CD14-positive monocyte (primary cell): ENCODE results near the gene HSD17B4. TPM values are rescaled to one million over a fixed set of nuclear protein-coding genes. Genes with fewer than 3 reads are reported as not detected.
A peak's percentile ranks its signal among the peaks of the same experiment; 100 is the strongest.

Experiments used
- DNase-seq, 3 donors: peaks; one replicate each; pipeline ENCODE4 v3.0.0-alpha.2; 2011 to 2022
- H2AFZ ChIP-seq: 2 replicates; pipeline ENCODE4 v1.6.0; 2012; ENCODE audit warnings: mild to moderate bottlenecking, low read depth, low read length, inconsistent platforms; ENCODE audit not compliant: insufficient read depth, poor library complexity, severe bottlenecking
- H3K27ac ChIP-seq, 2 donors: 1 replicate in 1 of 2; 2 replicates in 1 of 2; pipeline ENCODE4 v1.5.1; 2012 to 2013; ENCODE audit warnings: low read length in 2 of 2, control low read depth in 1 of 2, inconsistent platforms in 1 of 2, low read depth in 1 of 2, mild to moderate bottlenecking in 1 of 2
- H3K27me3 ChIP-seq, 2 donors: one replicate each; pipeline versions ENCODE4 v1.6.0 to v1.6.1; 2011 to 2013; ENCODE audit warnings: low read length in 2 of 2; ENCODE audit not compliant: control insufficient read depth in 2 of 2, insufficient read depth in 2 of 2
- H3K36me3 ChIP-seq, 2 donors: replicated peaks in 1 of 2; 1 replicate in 1 of 2; 2 replicates in 1 of 2; pipeline versions ENCODE4 v1.5.1 to v1.6.1; 2012 to 2013; ENCODE audit warnings: low read length in 2 of 2, control low read depth in 1 of 2, inconsistent platforms in 1 of 2, mild to moderate bottlenecking in 1 of 2; ENCODE audit not compliant: insufficient read depth in 2 of 2, control insufficient read depth in 1 of 2
- H3K4me1 ChIP-seq, 2 donors: 1 replicate in 1 of 2; 2 replicates in 1 of 2; pipeline versions ENCODE4 v1.5.1 to v1.6.1; 2012 to 2013; ENCODE audit warnings: low read length in 2 of 2, control low read depth in 1 of 2, inconsistent platforms in 1 of 2, mild to moderate bottlenecking in 1 of 2, moderate library complexity in 1 of 2; ENCODE audit not compliant: insufficient read depth in 2 of 2, control insufficient read depth in 1 of 2
- H3K4me2 ChIP-seq: replicated peaks from 2 replicates; pipeline ENCODE3; 2012; ENCODE audit warnings: low read length, moderate library complexity, mild to moderate bottlenecking; ENCODE audit not compliant: poor library complexity, severe bottlenecking; ENCODE audit errors: extremely low read depth
- H3K4me3 ChIP-seq, 3 experiments: fragments of 200-600 bp in 1 of 3; sonication (generic) in 1 of 3; replicated peaks in 1 of 3; 1 replicate in 2 of 3; 2 replicates in 1 of 3; pipeline ENCODE4 v1.5.1; 2011 to 2013; ENCODE audit warnings: low read length in 3 of 3, mild to moderate bottlenecking in 3 of 3, control low read depth in 2 of 3, low read depth in 2 of 3, inconsistent platforms in 1 of 3, moderate library complexity in 1 of 3
- H3K79me2 ChIP-seq: 2 replicates; pipeline ENCODE4 v1.6.0; 2012; ENCODE audit warnings: mild to moderate bottlenecking, control low read depth, inconsistent platforms, low read length, moderate library complexity; ENCODE audit not compliant: insufficient read depth
- H3K9ac ChIP-seq: 2 replicates; pipeline ENCODE4 v1.6.0; 2017; ENCODE audit warnings: low read length, mild to moderate bottlenecking; ENCODE audit not compliant: insufficient read depth, poor library complexity, severe bottlenecking
- H3K9me3 ChIP-seq, 2 donors: replicated peaks in 1 of 2; 1 replicate in 1 of 2; 2 replicates in 1 of 2; pipeline versions ENCODE4 v1.5.1 to v1.6.1; 2012 to 2013; ENCODE audit warnings: low read length in 2 of 2, control low read depth in 1 of 2; ENCODE audit not compliant: control insufficient read depth in 1 of 2, insufficient read depth in 1 of 2
- H4K20me1 ChIP-seq: 2 replicates; pipeline ENCODE4 v1.6.0; 2012; ENCODE audit warnings: mild to moderate bottlenecking, low read length, control low read depth, moderate library complexity; ENCODE audit not compliant: insufficient read depth
- H3K27ac Mint-ChIP-seq, 7 donors: one replicate each; pipeline ENCODE4 v1.8.0; 2020; ENCODE audit warnings: mild to moderate bottlenecking in 7 of 7, mixed read lengths in 7 of 7, moderate library complexity in 6 of 7, inconsistent platforms in 2 of 7
- H3K27me3 Mint-ChIP-seq, 3 donors: one replicate each; pipeline ENCODE4 v1.8.0; 2021 to 2022; ENCODE audit warnings: low read depth in 3 of 3, mild to moderate bottlenecking in 3 of 3, mixed read lengths in 3 of 3, moderate library complexity in 3 of 3, inconsistent platforms in 1 of 3
- H3K36me3 Mint-ChIP-seq, 2 donors: one replicate each; pipeline ENCODE4 v1.8.0; 2020; ENCODE audit warnings: mixed read lengths in 2 of 2, inconsistent platforms in 1 of 2, mild to moderate bottlenecking in 1 of 2
- H3K4me1 Mint-ChIP-seq: one replicate; pipeline ENCODE4 v1.8.0; 2020; ENCODE audit warnings: mild to moderate bottlenecking, mixed read lengths
- H3K4me3 Mint-ChIP-seq, 2 donors: one replicate each; pipeline ENCODE4 v1.8.0; 2020; ENCODE audit warnings: mild to moderate bottlenecking in 2 of 2, mixed read lengths in 2 of 2, moderate library complexity in 1 of 2
- H3K9me3 Mint-ChIP-seq, 7 donors: one replicate each; pipeline ENCODE4 v1.8.0; 2020 to 2022; ENCODE audit warnings: mixed read lengths in 7 of 7, mild to moderate bottlenecking in 6 of 7, moderate library complexity in 6 of 7, inconsistent platforms in 2 of 7
- CTCF ChIP-seq: fragments of 200-600 bp; IDR thresholded peaks from one replicate; pipeline ENCODE4 v1.8.0; 2022; ENCODE audit warnings: antibody characterized with exemption, mild to moderate bottlenecking
- WGBS: methylation state at CpG from one replicate; pipeline ENCODE4 v1.1.5; 2013; ENCODE audit warnings: missing lambda C conversion rate; ENCODE audit not compliant: insufficient coverage; 5-methylcytosine and 5-hydroxymethylcytosine counted together
- intact Hi-C, 2 donors: fragments of 100-400 bp; cut with micrococcal nuclease; formaldehyde crosslinking; loops; one replicate each; pipeline versions ENCODE4 v1.15.0 to v1.15.1; 2023
- polyA minus RNA-seq: library from RNA; depleted of rRNA, polyadenylated mRNA; stranded (reverse); fragments of >200 nt; gene quantifications from 2 replicates; pipeline ENCODE4 v1.2.3, GENCODE V29; 2012
- polyA plus RNA-seq, 3 donors: library from polyadenylated mRNA; depleted of rRNA in 1 of 3; unstranded in 2 of 3; stranded (reverse) in 1 of 3; fragments of 300-500 nt in 2 of 3; fragments of >200 nt in 1 of 3; fragmentation: Illumina TruSeq in 2 of 3; gene quantifications; 1 replicate in 2 of 3; 2 replicates in 1 of 3; pipeline ENCODE4 v1.2.3, GENCODE V29; 2012 to 2021
- total RNA-seq, 12 experiments: library from RNA in 1 of 12; stranded (reverse) in 1 of 12; fragments of 120-200 nt in 1 of 12; gene quantifications; one replicate each; pipeline ENCODE4 v1.2.4 and lab custom pipeline; 2013 to 2026; ENCODE audit warnings: mixed read lengths in 6 of 12, inconsistent platforms in 1 of 12

The HSD17B4 gene, protein sequence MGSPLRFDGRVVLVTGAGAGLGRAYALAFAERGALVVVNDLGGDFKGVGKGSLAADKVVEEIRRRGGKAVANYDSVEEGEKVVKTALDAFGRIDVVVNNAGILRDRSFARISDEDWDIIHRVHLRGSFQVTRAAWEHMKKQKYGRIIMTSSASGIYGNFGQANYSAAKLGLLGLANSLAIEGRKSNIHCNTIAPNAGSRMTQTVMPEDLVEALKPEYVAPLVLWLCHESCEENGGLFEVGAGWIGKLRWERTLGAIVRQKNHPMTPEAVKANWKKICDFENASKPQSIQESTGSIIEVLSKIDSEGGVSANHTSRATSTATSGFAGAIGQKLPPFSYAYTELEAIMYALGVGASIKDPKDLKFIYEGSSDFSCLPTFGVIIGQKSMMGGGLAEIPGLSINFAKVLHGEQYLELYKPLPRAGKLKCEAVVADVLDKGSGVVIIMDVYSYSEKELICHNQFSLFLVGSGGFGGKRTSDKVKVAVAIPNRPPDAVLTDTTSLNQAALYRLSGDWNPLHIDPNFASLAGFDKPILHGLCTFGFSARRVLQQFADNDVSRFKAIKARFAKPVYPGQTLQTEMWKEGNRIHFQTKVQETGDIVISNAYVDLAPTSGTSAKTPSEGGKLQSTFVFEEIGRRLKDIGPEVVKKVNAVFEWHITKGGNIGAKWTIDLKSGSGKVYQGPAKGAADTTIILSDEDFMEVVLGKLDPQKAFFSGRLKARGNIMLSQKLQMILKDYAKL
- total RNA-seq (2013) = 166 TPM
- polyA plus RNA-seq (100 to 1,000 TPM in 2 of 3 donors, 10 to 100 TPM in 1; 78.2 to 167 (median 158) TPM), polyA minus RNA-seq (54.7 and 87.0 TPM in 2 replicates), total RNA-seq (lab: John Stamatoyannopoulos, UW) (17.7 to 108 (median 65.5) reads per million in 11 experiments)

DNA sequence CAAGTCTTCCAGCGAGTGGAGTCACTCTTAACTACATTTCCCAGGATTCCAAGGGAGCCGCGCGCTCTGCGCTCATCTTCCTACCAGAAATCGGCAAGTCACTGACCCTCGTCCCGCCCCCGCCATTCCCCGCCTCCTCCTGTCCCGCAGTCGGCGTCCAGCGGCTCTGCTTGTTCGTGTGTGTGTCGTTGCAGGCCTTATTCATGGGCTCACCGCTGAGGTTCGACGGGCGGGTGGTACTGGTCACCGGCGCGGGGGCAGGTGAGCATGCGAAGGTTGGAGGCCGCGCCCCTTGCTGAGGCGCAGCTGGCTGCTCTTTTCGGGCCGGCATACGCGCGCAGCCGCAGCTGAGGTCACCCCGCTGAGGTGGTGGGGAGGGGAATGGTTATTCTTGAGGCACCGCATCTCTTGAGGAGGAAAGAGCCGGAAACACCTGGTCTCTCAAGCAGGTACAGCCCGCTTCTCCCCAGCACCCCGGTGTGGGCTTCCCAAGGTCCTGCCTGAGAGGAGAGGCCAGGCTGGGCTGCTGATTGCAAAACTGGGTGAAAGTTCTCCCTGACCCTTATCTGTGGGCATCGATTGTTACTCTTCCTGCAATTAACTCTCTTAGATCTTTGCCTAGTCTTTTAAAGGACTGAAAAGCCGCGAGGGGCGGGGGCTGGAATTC, at the start of gene HSD17B4:
TSS of gene HSD17B4 (plus strand) at position 125 of the 667 bp plus-strand sequence. CDS start at position 204, 79 bp downstream.
- Mint-ChIP-seq H3K27ac (peak within 1 kb of the TSS; percentile 88 to 96 (median 92)), H3K36me3 (peaks cover 14 to 19% of the 10 kb centered on the region in 2 donors), H3K9me3 (peaks cover 3 to 20% (median 11%) of the 10 kb centered on the region in 7 donors), H3K4me1 (peaks cover 35% of the 10 kb centered on the region), H3K27me3 (peaks cover 0 to 5% (median 3%) of the 10 kb centered on the region in 3 donors), H3K4me3 (peak within 1 kb of the TSS; percentile 98 to 99)
- peak within 1 kb of the TSS; percentile 90 for H3K9ac ChIP-seq
- DNase-seq = peak; percentile 73 to 80 (median 76)
- under 1% methylated on average over 42 of the region's 42 CpGs for WGBS
- H3K4me1 ChIP-seq = peaks cover 17 to 28% of the 10 kb centered on the region in 2 donors
- intact Hi-C loops = no loop called here
- peak within 1 kb of the TSS; percentile 73 to 96 (median 87) for H3K4me3 ChIP-seq
- TF ChIP-seq CTCF = no peak
- peak within 1 kb of the TSS; percentile 99 for H2AFZ ChIP-seq
- H3K9me3 ChIP-seq = peaks cover 0 to 12% of the 10 kb centered on the region in 2 donors
- no peaks in the 10 kb centered on the region for H4K20me1 ChIP-seq
- H3K27ac ChIP-seq = peak within 1 kb of the TSS; percentile 60 to 96
- H3K27me3 ChIP-seq = no peaks in the 10 kb centered on the region
- H3K79me2 ChIP-seq = peaks cover 26% of the 10 kb centered on the region
- peaks cover 4 to 12% of the 10 kb centered on the region in 2 donors for H3K36me3 ChIP-seq
- H3K4me2 ChIP-seq = peak within 1 kb of the TSS; percentile 95
